Spleen (tissue), 11 donors: ENCODE data around the gene RGMB. TPM values are rescaled to one million over a fixed set of nuclear protein-coding genes. Genes with fewer than 3 reads are reported as not detected.
A peak's percentile ranks its signal among the peaks of the same experiment; 100 is the strongest.

Experiments
- DNase-seq: peaks from one replicate; pipeline ENCODE4 v3.0.0-alpha.2; 2020
- H3K27ac ChIP-seq, 8 donors: fragments of 200-600 bp; sonication (generic) in 7 of 8; 1 replicate in 4 of 8; 2 replicates in 4 of 8; pipeline versions ENCODE4 v1.5.0 to v1.8.0; 2016 to 2021; ENCODE audit warnings: inconsistent platforms in 4 of 8, mild to moderate bottlenecking in 4 of 8, moderate library complexity in 1 of 8
- H3K27me3 ChIP-seq, 7 donors: fragments of 200-600 bp; sonication (generic) in 6 of 7; replicated peaks in 1 of 7; 1 replicate in 4 of 7; 2 replicates in 3 of 7; pipeline versions ENCODE4 v1.5.0 to v1.8.0; 2016 to 2021; ENCODE audit warnings: inconsistent platforms in 3 of 7, mild to moderate bottlenecking in 1 of 7
- H3K36me3 ChIP-seq, 6 donors: fragments of 200-600 bp; sonication (generic) in 5 of 6; 1 replicate in 4 of 6; 2 replicates in 2 of 6; pipeline versions ENCODE4 v1.5.0 to v1.8.0; 2016 to 2021; ENCODE audit warnings: inconsistent platforms in 2 of 6
- H3K4me1 ChIP-seq, 6 donors: fragments of 200-600 bp; sonication (generic) in 5 of 6; 1 replicate in 3 of 6; 2 replicates in 3 of 6; pipeline versions ENCODE4 v1.5.0 to v1.8.0; 2016 to 2021; ENCODE audit warnings: inconsistent platforms in 3 of 6
- H3K4me3 ChIP-seq, 8 donors: fragments of 200-600 bp; sonication (generic) in 7 of 8; 1 replicate in 4 of 8; 2 replicates in 4 of 8; pipeline versions ENCODE4 v1.5.0 to v1.8.0; 2016 to 2021; ENCODE audit warnings: inconsistent platforms in 4 of 8, mild to moderate bottlenecking in 4 of 8, moderate library complexity in 2 of 8
- H3K9me3 ChIP-seq, 8 donors: fragments of 200-600 bp; sonication (generic) in 7 of 8; 1 replicate in 4 of 8; 2 replicates in 4 of 8; pipeline versions ENCODE4 v1.5.0 to v1.8.0; 2016 to 2021; ENCODE audit warnings: inconsistent platforms in 4 of 8
- CTCF ChIP-seq, 11 experiments: fragments of 200-600 bp in 7 of 11; fragments of 450-650 bp in 4 of 11; sonication (generic) in 4 of 11; IDR thresholded peaks in 8 of 11; conservative IDR thresholded peaks in 3 of 11; 1 replicate in 7 of 11; 2 replicates in 4 of 11; pipeline versions ENCODE4 v1.4.0 to v1.8.0; 2016 to 2021; ENCODE audit warnings: antibody characterized with exemption in 11 of 11, inconsistent platforms in 4 of 11, mild to moderate bottlenecking in 1 of 11
- POLR2A ChIP-seq, 3 donors: fragments of 450-650 bp; IDR thresholded peaks; one replicate each; pipeline ENCODE4 v1.5.1; 2017; ENCODE audit warnings: antibody characterized with exemption in 3 of 3, mild to moderate bottlenecking in 1 of 3
- POLR2AphosphoS5 ChIP-seq, 3 donors: sonication (generic); formaldehyde crosslinking; IDR thresholded peaks; one replicate each; pipeline ENCODE4 v1.5.1; 2017; ENCODE audit warnings: antibody characterized with exemption in 3 of 3
- WGBS, 5 donors: extraction: QIAGEN DNeasy Blood & Tissue Kit in 3 of 5; methylation state at CpG; one replicate each; pipeline versions ENCODE4 v1.1.5 to v1.1.7; 2013 to 2018; 5-methylcytosine and 5-hydroxymethylcytosine counted together
- intact Hi-C: fragments of 100-400 bp; cut with DNase I; formaldehyde crosslinking; loops from one replicate; pipeline ENCODE4 v1.15.0; 2023; ENCODE audit warnings: low total_unique reads
- polyA plus RNA-seq, 3 donors: library from polyadenylated mRNA; stranded (reverse); fragments of 200-250 nt; gene quantifications; one replicate each; pipeline ENCODE4 v1.2.1, GENCODE V29; 2013
- total RNA-seq, 7 donors: library from RNA; depleted of rRNA in 3 of 7; stranded (reverse); fragments of >200 nt in 3 of 7; fragmentation: NEBNext Ultra II Directional in 4 of 7; extraction: Animal tissue kit (Norgen Biotek cat#: 25700) in 4 of 7; gene quantifications; one replicate each; pipeline versions ENCODE4 v1.1.0 to v1.2.1, GENCODE V29; 2016 to 2021
- donor health status: healthy with polysubstance abuse.
- donor health status: DM: no; HTN: no; CAD: no; lungs with moderate emphysema.
- donor health status: DM: no; HTN: no; CAD: no.
- donor health status: Bipolar disorder and iron deficiency.
- donor health status: healthy.
- donor health status: DM: no; HTN: no; CAD: no.
- donor health status: DM: yes; HTN: yes; CAD: no.

RGMB gene
- total and polyA plus RNA-seq, 10 donors = 2.1 to 22.9 (median 14.5) TPM

- Histone ChIP-seq H3K27me3 (peaks cover 0 to 84% (median 12%) of the 10 kb centered on the region in 7 donors), H3K9me3 (no peaks in the 10 kb centered on the region), H3K4me1 (peaks cover 27 to 88% (median 74%) of the 10 kb centered on the region in 6 donors), H3K36me3 (no peaks in the 10 kb centered on the region), H3K4me3 (peak overlapping the region; percentile 61 to 95 (median 81)), H3K27ac (peak overlapping the region; percentile 59 to 95 (median 92))
- TF ChIP-seq POLR2A (IDR thresholded peaks at IDR 0.05) = no peak
- no peak for TF ChIP-seq CTCF (IDR thresholded peaks at IDR 0.05 in 8 of 11, conservative IDR thresholded peaks at IDR 0.05 in 3 of 11)
- no peak for TF ChIP-seq POLR2AphosphoS5 (IDR thresholded peaks at IDR 0.05)
- no peak for DNase-seq
- intact Hi-C loops = no loop called here
- 0 to 1% (median 1%) methylated on average over 15 to 16 of the region's 16 CpGs for WGBS, 5 donors
Observed at GRCh38 chr5:98773214-98773463, 324 bp upstream of the RGMB start.

- Histone ChIP-seq H3K27ac (peak overlapping the region; percentile 75 to 95 (median 92)), H3K4me3 (peak overlapping the region; percentile 61 to 95 (median 81)), H3K36me3 (no peaks in the 10 kb centered on the region), H3K27me3 (peaks cover 0 to 71% (median 4%) of the 10 kb centered on the region in 7 donors), H3K9me3 (no peaks in the 10 kb centered on the region), H3K4me1 (peaks cover 21 to 83% (median 64%) of the 10 kb centered on the region in 6 donors)
- intact Hi-C loops = no loop called here
- WGBS, 5 donors = 0 to 1% (median 1%) methylated on average over 33 to 64 of the region's 64 CpGs
- DNase-seq = peak; percentile 93
- peak in 1 of 3 donors; percentile 10 for TF ChIP-seq POLR2A (IDR thresholded peaks at IDR 0.05)
- no peak for TF ChIP-seq CTCF (IDR thresholded peaks at IDR 0.05 in 8 of 11, conservative IDR thresholded peaks at IDR 0.05 in 3 of 11)
- TF ChIP-seq POLR2AphosphoS5 (IDR thresholded peaks at IDR 0.05) = peak; percentile 29 to 75 (median 70)
Observed at GRCh38 chr5:98774192-98775033, 950 bp downstream of the RGMB start.

DNA sequence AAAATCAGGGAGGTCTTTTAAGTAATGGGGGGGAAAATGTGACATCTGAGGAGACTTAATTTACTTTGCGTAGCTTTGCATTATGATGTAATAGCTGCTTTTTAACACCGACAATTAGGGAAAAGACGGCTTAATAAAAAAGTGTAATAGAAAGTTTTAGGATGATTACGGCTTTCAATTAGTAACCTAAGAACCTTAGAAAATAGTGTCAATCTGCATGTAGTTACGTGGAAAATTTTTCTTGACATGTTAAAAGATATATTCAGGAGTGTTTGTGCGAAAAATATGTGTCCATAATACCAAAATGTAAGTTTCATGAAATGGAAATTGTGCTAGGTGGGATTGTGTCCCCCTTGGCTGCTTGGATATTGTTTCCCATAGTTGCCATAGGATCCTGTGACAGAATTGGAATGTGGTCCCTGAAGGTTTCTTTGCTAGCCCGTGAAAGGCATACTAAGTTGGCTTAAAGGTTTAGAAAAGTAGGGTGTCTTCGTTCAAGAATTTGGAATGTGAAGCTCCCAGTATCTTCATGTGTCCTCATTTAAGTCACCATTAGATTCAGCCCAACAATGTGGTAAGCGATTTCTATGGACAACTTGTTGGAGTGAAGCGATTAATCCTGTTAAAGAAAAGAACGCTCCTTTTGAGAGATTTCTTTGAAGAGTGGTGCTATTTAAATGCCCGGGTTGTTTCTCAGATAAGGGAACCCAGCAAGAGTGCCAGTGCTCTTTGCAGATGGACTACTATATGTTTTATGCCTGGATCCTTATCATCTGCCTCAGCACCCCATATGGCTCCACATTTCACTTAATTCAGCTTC, 2.0 kb downstream of the RGMB start:
- peak overlapping the region in 4 of 8 donors; percentile 90 to 95 (median 94) for H3K27ac ChIP-seq
- intact Hi-C loops = no loop called here
- no peak for TF ChIP-seq POLR2AphosphoS5 (IDR thresholded peaks at IDR 0.05)
- no peak for TF ChIP-seq CTCF (IDR thresholded peaks at IDR 0.05 in 8 of 11, conservative IDR thresholded peaks at IDR 0.05 in 3 of 11)
- no peak for TF ChIP-seq POLR2A (IDR thresholded peaks at IDR 0.05)

More for the DNA sequence above, 2.0 kb downstream of the RGMB start:
- Histone ChIP-seq H3K4me3 (peak overlapping the region in 6 of 8 donors; percentile 61 to 95 (median 80)), H3K4me1 (peaks cover 21 to 80% (median 56%) of the 10 kb centered on the region in 6 donors), H3K36me3 (peaks cover 0 to 9% (median 0%) of the 10 kb centered on the region in 6 donors), H3K9me3 (no peaks in the 10 kb centered on the region), H3K27me3 (peaks cover 0 to 60% (median 4%) of the 10 kb centered on the region in 7 donors)
- WGBS, 5 donors = 74 to 79% (median 77%) methylated on average over 12 of the region's 12 CpGs
- no peak for DNase-seq
